ENCODE measurements around the gene RUNX1. TPM values are rescaled to one million over a fixed set of nuclear protein-coding genes. Genes with fewer than 3 reads are reported as not detected.

Gene RUNX1
- total RNA-seq, 1 donor from 2014 or later = 18.7 TPM

DNA sequence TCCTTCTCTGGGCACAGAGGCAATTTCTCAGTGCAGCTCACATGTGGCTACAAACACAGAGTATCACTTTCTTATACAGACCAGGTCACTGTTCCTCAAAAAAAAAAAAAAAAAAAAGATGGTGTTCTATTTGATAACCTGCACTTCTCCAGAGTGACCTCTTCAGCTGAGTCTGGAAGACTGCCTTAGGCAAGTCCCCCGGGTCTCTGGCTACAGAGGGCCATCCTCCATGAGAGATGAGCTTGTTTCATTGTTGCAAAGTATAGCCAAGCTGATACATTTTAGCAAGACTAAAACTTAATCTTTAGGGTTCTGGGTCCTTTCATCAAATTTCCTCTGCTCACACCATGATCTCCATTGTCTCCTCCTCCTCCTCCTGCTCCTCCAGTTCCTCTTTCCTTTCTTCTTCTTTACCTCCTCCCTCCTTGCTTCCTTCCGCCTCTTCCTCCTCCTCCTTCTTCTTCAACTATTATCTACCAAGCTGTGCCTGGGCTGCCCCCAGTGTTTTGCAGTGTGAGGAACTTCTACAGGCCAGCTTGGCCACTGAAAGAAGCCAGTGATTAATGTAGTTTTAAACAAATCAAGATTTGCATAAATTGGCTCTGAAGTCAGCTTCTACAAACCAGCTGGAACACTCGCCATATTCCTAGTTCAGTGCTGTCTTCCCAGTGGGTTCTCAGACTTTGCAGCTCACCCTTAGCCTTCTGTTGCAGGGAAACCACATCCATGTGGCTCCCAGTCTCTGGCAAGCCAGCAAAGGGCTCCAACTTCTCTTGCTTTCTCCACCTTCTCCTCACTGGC lies 139.4 kb downstream of the RUNX1 start:
- Mint-ChIP-seq H3K27ac (ENCODE audit: unreplicated experiment) (peak overlapping the region; percentile 62), H3K4me3 (ENCODE audit: unreplicated experiment) (no peak overlapping the region), H3K4me1 (ENCODE audit: unreplicated experiment) (peaks cover 43% of the 10 kb centered on the region)

DNA sequence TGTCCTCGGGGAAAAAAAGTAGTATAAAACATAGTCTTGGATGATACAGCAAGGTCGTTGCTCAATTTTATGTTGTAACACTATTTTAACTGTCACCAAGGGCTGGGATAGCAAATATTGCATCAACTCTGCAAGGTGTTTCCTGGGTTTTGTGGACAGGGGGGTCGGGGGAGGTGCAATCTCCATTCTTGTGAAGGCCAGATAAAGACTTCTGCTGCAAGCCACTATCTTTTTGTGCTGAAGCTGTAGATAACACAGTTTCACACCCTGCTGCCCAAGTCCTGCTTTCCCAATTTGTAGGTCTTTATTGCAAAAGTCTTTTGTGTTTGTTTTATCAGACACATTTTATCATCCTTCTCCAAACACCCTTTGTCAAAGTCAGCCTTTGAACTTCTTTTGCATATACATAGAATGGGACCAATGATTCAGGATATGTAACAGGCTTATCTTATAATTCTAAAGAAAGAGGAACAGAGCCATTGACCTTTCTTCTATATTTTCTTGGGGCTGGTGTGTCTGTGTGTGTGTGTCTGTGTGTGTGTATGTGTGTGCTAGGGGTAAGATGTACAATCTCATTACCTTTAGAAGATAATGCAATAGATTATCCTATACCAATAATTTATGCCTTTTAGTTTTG lies 140.6 kb downstream of the RUNX1 start:
- Mint-ChIP-seq H3K36me3 (ENCODE audit: low read depth, unreplicated experiment) (no peaks in the 10 kb centered on the region), H3K4me1 (ENCODE audit: unreplicated experiment) (peaks cover 43% of the 10 kb centered on the region), H3K4me3 (ENCODE audit: unreplicated experiment) (no peak overlapping the region), H3K27me3 (ENCODE audit: unreplicated experiment) (peaks cover 9% of the 10 kb centered on the region), H3K9me3 (ENCODE audit: unreplicated experiment) (no peaks in the 10 kb centered on the region), H3K27ac (ENCODE audit: unreplicated experiment) (peak overlapping the region; percentile 28)
- TF ChIP-seq, protein P1, sequence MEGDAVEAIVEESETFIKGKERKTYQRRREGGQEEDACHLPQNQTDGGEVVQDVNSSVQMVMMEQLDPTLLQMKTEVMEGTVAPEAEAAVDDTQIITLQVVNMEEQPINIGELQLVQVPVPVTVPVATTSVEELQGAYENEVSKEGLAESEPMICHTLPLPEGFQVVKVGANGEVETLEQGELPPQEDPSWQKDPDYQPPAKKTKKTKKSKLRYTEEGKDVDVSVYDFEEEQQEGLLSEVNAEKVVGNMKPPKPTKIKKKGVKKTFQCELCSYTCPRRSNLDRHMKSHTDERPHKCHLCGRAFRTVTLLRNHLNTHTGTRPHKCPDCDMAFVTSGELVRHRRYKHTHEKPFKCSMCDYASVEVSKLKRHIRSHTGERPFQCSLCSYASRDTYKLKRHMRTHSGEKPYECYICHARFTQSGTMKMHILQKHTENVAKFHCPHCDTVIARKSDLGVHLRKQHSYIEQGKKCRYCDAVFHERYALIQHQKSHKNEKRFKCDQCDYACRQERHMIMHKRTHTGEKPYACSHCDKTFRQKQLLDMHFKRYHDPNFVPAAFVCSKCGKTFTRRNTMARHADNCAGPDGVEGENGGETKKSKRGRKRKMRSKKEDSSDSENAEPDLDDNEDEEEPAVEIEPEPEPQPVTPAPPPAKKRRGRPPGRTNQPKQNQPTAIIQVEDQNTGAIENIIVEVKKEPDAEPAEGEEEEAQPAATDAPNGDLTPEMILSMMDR (IDR thresholded peaks at IDR 0.05; ENCODE audit: unreplicated experiment) = no peak
- DNase-seq (ENCODE audit: low spot score) = peak; percentile 35

More for the DNA sequence above, 139.4 kb downstream of the RUNX1 start:
- peaks cover 9% of the 10 kb centered on the region for H3K27me3 Mint-ChIP-seq (ENCODE audit: unreplicated experiment)
- DNase-seq (ENCODE audit: low spot score) = no peak
- H3K36me3 Mint-ChIP-seq (ENCODE audit: low read depth, unreplicated experiment) = no peaks in the 10 kb centered on the region
- no peaks in the 10 kb centered on the region for H3K9me3 Mint-ChIP-seq (ENCODE audit: unreplicated experiment)
- TF ChIP-seq, protein P1 (IDR thresholded peaks at IDR 0.05; ENCODE audit: unreplicated experiment) = no peak

DNA sequence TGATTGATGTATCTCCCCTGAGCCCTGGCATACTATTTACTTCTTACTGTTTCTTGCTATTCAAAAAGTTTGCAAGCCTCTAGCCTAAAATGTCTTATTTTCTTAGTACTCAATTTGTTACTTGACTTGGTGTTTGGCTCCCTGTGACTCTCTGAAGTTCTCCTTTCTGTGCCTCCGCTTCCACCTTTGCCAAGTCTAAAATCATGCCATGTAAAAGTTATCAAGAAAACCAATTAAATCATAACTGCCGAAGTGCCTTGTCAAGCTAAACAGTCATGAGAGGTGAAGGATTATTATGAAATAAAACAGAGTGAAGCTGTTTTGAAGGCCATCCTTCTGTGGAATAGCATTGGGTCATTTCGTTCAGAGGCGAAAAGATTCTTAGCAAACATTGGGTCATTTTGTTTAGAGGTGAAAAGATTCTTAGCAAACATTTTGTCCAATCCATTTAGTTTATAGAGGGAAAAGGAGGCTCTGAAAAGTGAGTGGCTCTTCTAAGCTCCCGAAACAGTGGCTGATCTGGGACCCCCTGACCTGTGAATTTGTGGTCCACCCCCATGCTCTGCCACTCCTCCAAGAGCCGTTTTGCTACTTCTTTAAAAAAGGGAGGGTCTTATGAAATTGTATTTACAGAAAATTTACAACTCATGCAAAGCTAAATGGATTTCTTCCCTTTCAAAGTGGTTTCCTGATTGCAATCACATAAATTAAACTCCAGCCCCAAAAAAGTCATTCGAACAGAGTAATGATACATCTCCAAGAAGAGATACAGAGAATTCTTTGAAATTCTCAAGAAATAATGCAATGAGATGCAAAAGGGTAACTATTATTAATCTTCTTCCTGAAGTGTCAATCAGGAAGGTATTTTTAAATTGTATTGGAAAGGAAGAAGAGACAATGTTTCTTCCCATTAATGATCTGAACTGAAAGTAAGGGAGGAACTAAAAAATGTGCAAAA lies 141.4 kb downstream of the RUNX1 start:
- peaks cover 43% of the 10 kb centered on the region for H3K4me1 Mint-ChIP-seq (ENCODE audit: unreplicated experiment)
- H3K9me3 Mint-ChIP-seq (ENCODE audit: unreplicated experiment) = no peaks in the 10 kb centered on the region
- peaks cover 9% of the 10 kb centered on the region for H3K27me3 Mint-ChIP-seq (ENCODE audit: unreplicated experiment)
- H3K4me3 Mint-ChIP-seq (ENCODE audit: unreplicated experiment) = no peak overlapping the region
- peak overlapping the region; percentile 28 for H3K27ac Mint-ChIP-seq (ENCODE audit: unreplicated experiment)
- no peaks in the 10 kb centered on the region for H3K36me3 Mint-ChIP-seq (ENCODE audit: low read depth, unreplicated experiment)
- DNase-seq (ENCODE audit: low spot score) = no peak
- TF ChIP-seq, protein P1 (IDR thresholded peaks at IDR 0.05; ENCODE audit: unreplicated experiment) = no peak

DNA sequence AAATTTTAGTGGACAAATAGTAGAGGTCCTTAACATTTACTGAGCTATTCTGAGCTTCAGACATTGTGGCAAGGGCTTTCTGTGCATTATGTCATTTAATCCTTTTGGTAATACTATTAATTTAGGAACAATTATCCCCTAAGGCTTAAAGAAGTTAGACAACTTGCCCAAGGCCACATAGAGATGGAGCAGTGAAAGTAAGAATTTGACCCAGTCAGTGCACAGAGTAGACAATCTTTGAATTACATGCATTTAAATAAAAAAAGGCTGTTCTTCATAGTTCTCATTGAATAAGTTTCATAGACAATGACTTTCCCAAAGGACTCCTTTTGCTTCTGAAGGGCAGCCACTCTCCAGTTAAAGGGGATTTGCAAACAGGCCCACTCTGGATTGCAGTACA lies 142.7 kb downstream of the RUNX1 start:
- Mint-ChIP-seq H3K9me3 (ENCODE audit: unreplicated experiment) (no peaks in the 10 kb centered on the region), H3K4me1 (ENCODE audit: unreplicated experiment) (peaks cover 40% of the 10 kb centered on the region), H3K27ac (ENCODE audit: unreplicated experiment) (no peak overlapping the region), H3K27me3 (ENCODE audit: unreplicated experiment) (peaks cover 2% of the 10 kb centered on the region), H3K36me3 (ENCODE audit: low read depth, unreplicated experiment) (no peaks in the 10 kb centered on the region), H3K4me3 (ENCODE audit: unreplicated experiment) (no peak overlapping the region)
- TF ChIP-seq, protein P1 (IDR thresholded peaks at IDR 0.05; ENCODE audit: unreplicated experiment) = no peak
- DNase-seq (ENCODE audit: low spot score) = no peak
